HG03139 (cell line): ENCODE data around the gene IL16.

Source experiments
- ATAC-seq: cut with Tn5 transposase; IDR thresholded peaks from one replicate; pipeline ENCODE4 v1.9.1; 2021; ENCODE audit not compliant: unreplicated experiment

The IL16 gene

GRCh38 chr15:81361891-81362290 is 165.2 kb downstream of the IL16 start:
- no peak for ATAC-seq

GRCh38 chr15:81362790-81363189 is 166.1 kb downstream of the IL16 start:
- no peak for ATAC-seq

- no peak for ATAC-seq
These were observed 166.6 kb downstream of the IL16 start for GRCh38 chr15:81363276-81363675.
